NK-92 (cell line): ENCODE data around the gene KCNN3.

Source experiments
- DNase-seq: peaks from one replicate; lab custom pipeline; 2025; ENCODE audit not compliant: unreplicated experiment; lab: John Stamatoyannopoulos, UW

The KCNN3 gene

GRCh38 chr1:154880671-154881070 lies 10.6 kb upstream of the KCNN3 start:
- DNase-seq, result no peak

GRCh38 chr1:154879038-154879421 lies 8.9 kb upstream of the KCNN3 start:
- no peak for DNase-seq

GRCh38 chr1:154878371-154879037 lies 8.4 kb upstream of the KCNN3 start:
- DNase-seq, result no peak

- no peak for DNase-seq
These were observed 7.4 kb upstream of the KCNN3 start for GRCh38 chr1:154877370-154877974.

- no peak for DNase-seq
These were observed 6.8 kb upstream of the KCNN3 start for GRCh38 chr1:154876842-154877369.

DNA sequence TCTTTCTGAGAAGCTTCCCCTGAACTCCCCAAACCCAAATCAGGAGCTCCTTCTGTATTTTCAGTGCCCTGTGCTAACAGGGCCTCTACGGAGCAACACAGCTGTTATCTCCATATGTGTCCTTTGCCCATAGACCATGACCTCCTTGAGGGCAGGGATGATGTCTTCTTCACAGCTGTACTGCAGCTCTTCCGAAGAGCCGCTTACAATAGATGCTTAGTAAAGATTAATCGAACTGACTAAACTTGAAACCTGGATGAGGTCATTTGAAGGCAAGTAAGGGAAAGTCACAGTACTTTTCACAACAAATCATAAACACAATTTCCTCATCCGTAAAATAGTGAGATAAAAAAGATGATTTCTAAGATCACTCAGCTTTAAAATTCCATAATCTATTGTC lies 4.4 kb upstream of the KCNN3 start:
- no peak for DNase-seq

- DNase-seq, result no peak
These were observed 3.4 kb upstream of the KCNN3 start for GRCh38 chr1:154873321-154873950.

DNA sequence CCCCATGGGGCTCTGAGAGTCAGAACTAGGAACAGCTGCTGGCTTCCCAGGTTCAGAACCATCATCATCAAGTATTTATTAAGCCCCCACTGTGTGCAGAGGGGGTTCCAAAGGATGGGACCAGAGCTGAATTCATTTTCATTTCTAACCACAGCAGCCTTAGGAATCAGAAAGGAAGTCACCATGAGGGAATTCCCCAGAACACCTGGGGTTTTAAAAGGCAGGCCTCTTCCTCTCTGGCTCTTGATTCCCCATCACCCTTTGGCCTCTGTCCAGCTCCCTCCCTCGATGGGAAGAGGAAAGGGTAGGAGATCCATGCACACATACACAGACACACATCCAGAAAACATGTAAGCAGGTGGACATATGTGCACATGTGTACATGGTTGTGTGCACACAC lies 1.3 kb upstream of the KCNN3 start:
- no peak for DNase-seq

GRCh38 chr1:154870734-154871133 lies 653 bp upstream of the KCNN3 start:
- DNase-seq, result no peak

DNA sequence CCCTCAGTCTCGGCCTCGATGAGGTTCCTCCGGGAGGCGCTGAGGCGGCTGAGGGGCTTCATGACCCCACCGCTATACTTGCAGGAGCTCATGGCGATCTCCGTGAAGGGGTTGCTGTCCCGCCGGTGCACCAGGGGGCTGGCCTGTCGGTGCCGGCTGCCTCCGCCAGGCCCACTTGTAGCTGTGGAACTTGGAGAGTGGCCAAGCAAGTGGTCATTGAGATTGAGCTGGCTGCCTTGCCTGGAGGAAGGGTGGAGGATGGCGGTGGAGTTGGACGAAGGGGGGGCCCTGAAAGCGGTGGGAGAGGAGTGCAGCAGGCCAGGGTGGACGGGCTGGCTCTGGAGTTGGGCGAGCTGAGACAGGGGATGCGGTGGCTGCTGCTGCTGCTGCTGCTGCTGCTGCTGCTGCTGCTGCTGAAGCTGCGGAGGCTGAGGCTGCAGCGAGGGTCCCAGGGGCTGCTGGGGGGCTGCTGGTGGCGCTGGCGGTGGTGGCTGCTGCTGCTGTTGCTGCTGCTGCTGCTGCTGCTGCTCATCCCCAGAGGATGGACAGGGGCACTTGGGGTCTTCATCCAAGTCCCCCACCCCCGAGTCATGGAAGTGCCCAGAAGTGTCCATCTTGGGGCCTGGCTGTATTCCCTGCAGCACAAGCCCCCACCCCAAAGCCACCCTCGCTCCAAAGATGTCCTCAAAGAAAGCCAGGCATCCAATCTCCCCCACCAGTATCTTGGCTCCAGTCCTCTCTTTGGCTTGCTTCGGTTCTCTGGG lies 548 bp downstream of the KCNN3 start:
- DNase-seq, result no peak

DNA sequence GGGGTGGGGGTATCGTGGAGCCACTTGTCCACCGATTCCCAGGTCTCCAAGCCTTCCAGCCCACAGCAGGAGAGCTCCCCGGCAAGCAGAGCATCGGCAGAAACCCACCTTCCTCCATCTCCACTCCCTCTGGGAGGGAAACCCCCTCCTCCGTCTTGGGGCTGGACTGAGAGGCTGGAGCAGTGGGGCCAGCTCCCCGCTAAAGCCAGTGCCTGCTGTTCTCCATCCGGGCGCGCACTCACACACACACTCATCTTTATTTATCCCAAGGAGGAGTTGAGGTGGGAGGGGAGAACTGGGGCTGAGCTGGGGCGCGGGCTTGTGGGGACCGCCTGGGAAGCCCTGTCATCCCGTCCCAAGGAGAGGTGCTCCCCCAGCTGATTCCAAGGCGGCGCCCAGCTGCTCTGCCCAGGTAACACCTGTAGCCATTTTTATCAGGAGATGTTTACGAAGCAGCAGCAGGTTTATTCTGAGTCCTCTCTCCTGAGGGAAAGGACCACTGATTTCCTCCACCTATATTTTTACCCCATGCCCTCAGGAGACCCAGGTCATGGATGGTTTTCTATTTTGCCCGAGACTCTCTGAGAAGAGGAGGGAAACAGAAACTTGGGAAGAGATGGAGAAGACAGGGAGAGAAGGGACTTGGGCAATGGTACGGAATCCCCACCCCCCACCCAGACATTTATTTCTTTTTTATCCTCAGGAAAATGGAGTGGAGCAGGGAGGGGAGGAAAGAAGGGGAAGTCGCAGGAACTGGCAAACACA lies 2.1 kb downstream of the KCNN3 start:
- DNase-seq, result no peak

- no peak for DNase-seq
These were observed 2.8 kb downstream of the KCNN3 start for GRCh38 chr1:154867064-154867825.

DNA sequence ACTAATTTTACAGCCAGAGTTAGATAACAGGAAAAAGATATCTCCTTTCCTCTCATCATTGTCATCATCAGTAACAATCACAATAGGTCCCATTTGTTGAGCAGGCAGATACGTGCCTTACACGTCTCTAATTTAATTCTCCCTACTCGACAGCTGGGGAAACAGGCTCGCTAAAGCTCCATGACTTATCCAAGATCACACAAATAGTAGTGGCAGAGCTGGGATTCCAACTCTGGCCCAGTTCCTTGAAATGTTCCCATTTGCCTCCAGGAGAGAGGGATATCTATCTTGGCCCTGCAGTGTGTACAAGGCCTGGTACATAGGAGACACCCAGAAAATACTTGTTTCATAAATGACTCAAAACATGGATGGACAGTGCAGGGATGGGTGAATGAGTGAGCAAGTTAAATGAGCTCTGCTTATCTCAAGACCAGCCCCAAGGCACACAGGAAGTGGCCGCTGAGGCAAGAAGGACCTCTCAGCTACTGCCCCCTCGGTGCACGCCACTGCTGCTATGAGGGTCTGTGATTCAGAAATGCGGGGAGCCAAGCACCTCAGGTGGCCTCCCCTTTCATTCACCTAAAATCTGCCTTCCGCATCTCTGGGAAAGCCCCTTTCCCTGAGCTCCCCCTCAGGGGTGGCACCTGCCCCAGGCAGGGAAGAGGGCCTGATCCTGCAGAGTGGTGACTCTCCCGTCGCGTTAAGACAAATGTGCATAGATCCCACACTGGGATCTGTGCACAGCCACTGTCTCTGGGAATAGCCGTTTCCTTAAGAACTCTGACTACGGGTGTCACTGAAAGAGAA lies 3.6 kb downstream of the KCNN3 start:
- DNase-seq, result no peak

DNA sequence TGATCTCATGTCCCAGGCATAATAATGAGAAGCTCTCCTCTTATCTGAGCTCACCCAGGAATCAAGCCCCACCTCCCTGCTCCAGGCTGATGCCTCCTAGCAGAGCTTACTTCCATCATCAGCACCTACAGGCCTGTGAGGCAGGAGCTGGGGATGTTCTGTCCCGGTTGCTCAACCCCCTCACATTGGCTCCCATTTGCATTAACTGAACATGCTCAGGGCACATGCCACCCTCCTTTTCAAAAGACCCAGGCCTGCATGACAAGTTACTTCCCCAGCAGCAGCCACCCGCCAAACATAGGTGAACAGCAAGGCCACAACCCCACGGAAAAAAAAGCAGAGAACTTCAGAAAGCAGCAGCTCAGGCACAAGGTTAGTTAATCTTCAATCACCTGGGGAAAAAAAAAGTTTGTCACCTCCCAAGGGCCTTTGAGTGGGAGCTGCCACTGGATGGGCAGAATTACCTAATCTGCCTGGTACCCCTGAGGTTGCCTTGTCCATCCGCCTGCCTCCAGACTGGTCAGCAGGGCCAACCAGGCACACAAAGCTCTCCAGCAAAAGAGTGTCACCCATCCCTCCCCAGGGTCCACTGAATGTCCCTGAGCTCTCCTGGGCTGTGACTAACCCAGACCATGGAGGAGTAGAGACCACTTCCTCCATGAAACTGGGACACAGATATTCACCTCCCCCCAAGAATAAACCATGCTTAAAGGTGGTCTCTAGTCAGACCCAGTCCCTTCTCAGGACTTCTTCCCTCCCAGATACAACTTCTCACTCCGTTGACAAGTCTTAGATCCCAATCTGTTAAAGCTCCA lies 4.4 kb downstream of the KCNN3 start:
- no peak for DNase-seq

DNA sequence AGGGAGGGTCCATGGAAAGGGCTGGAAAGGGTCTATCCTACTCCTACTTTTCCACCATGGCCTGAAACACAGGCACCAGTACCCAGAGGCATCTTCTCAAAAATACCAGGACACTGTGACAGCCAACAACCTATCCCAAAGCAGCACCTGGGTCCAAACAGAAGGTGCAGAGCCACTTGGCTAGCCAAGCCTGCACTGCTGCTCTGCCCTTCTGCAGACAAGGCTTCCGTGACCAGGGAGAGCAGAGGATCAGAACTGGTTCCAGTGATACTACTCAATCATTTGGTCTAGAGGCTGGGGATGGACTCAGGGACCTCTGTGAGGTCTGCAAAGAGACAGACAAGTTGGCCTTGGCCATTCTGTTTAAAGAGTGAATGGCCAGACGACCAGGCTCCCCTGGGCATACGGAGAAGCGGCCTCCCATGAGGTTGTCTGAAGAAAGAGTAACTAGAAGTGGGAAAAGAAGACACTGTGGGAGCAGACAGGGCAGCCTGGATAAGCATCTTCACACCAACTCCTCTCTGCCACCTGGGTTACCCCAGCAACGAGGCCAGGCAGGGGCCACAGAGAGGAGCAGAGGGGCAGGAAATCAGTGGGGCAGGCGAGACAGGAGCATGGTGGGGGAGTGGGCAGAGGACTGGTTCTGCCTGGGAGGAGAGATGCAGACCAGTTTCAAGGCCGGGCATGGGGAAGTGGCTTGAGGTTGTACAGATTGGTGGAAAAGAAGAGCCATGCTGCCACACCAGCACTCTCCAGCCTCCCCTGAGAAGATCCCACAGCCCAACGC lies 5.7 kb downstream of the KCNN3 start:
- no peak for DNase-seq

DNA sequence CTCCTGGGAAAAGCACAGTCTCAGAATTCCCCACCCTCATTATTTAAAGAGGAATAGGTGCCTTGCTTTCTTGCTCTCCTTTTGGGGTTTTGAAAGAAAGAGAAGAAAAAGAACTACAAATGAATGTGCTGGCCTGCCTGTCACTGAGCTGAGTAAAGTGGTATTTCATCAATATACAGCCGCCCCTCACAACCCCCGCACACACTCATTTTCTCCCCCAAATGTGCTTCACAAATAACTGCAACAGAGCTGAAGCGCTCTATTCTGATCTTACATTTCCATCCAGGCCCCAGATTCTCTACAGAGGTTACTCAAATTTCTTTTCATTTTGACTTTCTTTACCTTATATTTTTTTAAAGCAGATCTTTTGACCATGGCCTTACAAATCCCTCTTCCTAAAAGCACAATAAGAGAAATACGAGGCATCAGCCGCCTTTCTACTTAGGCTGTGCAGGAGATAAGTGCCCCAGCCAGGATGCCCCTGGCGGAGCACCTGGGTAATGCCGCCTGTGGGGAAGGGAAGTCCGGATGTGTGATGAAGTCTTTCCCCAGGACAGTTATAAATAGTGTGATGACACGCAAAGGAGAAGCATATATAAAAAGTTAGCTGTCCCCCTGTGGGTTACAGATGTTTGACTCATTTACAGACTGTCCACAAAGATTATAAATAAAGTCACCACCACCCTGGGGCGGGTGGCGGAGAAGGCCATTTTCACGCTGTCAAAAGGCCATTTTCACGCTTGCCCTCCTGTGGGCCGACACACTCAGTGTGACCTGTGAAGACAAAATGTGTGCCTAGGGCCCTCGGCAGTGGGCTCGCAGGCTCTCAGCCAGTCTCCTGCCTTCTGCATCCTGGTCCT lies 6.5 kb downstream of the KCNN3 start:
- no peak for DNase-seq

DNA sequence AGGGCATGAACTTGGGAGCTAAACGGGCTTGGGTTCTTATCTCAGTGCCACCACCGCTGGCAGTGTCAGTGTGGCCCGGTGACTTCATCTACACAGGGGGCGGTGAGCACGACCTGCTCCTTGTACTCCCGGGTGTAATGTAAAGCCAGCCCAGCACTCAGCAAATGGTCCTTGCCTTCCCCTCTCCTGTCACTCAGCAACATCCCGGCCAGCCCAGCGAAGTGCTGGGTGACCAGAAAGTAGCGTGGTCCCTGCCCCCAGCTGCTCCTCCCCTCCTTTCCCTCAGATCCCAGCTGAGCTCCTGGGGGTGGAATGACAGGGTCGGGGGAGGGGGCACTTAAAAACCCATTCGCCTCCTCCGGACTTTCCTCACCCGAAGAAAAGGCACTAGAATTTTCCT lies 7.2 kb downstream of the KCNN3 start:
- DNase-seq, result no peak
